ENCODE data around the gene SLC35G6.
"Not testable (repeated sequence)": the region's sequence is repeated elsewhere in the genome, so short reads cannot be mapped to it uniquely, and the experiment has no call there.

The SLC35G6 gene

DNA sequence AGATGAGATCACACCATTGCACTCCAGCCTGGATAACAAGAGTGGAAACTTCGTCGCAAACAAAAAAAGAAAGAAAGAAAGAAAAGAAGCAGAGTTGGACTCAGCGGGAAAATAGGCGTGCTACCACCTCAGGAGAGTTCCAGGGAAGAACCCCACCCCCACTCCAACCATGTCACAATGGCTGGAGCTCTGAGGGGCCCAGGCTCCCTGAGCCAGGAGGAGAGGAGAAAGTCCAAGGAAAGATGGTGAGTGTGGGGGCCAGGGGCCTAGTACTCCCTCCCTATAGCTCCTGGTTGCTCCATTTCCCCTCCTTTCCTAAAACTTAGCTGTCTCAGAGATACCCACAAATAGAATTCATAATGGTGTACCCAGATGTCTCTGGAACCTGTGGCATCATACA is at the start of gene SLC35G6:
Gene SLC35G6 (plus strand): TSS at position 172 of the 400 bp plus-strand sequence. CDS start 71 bp downstream, at position 243.
- DNase-seq (ENCODE audit: insufficient read length, low spot score); FAIRE-seq: not testable (repeated sequence)

DNA sequence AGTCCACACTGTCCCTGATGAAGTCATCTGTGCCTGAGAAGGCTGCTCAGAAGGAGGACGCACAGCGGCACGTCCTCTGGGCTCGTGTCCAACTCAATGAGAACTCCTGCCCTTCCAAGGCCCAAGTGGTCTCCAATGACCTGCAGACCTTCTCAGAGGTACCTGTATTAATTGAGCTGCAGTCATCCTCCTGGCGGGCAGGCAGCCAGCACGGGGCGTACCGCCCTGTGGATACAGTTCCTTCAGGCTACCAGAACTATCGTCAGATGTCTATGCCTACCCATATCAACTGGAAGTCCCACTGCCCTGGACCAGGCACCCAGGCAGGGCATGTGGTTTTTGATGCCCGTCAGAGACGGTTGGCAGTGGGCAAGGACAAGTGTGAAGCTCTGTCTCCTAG is 49.0 kb upstream of the SLC35G6 start:
- FAIRE-seq (no peak), DNase-seq (ENCODE audit: insufficient read length, low spot score) (no peak)

DNA sequence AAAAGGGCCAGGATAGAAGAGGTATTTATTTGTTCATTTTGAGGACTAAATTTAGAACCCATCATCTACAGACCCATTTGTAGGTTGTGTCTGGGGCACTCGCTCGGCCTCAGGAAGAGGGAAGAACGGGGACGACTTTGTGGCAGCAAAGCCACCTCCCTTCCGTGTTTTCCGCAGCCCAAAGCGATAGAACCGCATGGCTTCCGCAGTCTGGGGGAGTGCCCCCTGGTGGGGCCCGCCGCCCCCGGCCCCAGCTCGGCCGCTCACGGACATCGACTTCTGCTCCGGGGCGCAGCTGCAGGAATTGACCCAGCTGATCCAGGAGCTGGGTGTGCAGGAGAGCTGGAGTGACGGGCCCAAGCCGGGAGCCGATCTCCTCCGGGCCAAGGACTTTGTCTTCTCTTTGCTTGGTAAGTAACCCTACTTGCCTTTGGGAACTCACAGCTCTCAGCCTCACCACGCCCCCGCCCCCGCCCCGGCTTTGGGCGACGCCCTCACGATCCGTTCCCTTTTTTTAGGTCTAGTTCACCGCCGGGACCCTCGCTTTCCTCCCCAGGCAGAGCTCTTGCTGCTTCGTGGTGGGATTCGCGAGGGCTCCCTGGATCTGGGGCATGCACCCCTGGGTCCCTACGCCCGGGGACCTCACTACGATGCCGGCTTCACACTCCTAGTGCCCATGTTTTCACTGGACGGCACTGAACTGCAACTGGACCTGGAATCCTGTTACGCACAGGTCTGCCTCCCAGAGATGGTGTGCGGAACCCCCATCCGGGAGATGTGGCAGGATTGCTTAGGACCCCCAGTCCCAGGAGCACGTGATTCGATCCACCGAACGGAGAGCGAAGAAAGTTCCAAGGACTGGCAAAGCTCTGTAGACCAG is 45.3 kb upstream of the SLC35G6 start:
- FAIRE-seq (no peak), DNase-seq (ENCODE audit: insufficient read length, low spot score) (no peak)

DNA sequence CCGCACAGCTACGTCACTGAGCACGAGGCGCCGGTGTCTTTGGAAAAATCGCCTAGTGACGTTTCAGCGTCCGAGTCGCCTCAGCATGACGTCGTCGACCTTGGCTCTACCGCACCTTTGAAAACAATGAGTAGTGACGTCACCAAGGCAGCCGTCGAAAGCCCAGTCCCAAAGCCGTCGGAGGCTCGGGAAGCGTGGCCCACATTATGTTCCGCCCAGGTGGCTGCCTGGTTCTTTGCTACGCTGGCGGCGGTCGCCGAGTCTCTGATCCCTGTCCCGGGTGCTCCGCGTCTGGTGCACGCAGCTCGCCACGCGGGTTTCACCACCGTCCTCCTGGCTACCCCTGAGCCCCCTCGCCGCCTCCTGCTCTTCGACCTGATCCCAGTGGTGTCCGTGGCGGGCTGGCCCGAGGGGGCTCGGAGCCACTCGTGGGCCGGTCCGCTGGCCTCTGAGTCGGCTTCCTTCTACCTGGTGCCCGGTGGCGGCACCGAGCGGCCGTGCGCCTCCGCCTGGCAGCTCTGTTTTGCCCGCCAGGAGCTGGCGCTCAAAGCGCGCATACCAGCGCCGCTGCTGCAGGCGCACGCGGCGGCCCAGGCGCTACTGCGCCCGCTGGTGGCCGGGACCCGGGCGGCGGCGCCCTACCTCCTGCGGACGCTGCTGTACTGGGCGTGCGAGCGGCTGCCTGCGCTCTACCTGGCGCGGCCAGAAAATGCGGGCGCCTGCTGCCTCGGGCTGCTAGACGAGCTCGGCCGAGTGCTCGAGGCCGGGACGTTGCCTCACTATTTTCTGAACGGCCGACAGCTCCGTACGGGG is 44.5 kb upstream of the SLC35G6 start:
- no peak for DNase-seq (ENCODE audit: insufficient read length, low spot score)
- no peak for FAIRE-seq

DNA sequence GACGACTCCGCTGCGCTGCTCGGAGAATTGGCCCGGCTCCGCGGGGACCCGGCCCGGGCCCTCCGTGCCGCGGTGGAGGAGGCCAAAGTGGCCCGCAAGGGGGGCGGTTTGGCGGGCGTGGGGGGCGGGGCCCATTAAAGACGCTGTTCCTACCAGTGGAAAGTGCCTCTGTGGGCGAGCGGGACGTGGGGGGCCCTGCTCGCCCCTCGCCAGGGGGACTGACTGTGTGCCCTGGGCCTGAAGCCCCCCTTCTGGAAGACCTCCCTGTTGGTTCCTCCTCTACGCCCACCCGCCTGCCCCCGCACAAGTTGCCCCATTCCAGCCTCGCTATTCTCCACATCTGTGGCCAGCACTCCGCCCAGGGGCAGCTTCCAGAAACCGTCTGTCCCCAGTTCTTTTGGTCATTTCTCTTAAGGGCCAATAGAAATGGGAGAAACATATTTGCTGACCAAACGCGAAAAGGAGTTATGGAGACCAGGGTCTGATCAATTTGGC is 43.8 kb upstream of the SLC35G6 start:
- no peak for FAIRE-seq
- no peak for DNase-seq (ENCODE audit: insufficient read length, low spot score)

DNA sequence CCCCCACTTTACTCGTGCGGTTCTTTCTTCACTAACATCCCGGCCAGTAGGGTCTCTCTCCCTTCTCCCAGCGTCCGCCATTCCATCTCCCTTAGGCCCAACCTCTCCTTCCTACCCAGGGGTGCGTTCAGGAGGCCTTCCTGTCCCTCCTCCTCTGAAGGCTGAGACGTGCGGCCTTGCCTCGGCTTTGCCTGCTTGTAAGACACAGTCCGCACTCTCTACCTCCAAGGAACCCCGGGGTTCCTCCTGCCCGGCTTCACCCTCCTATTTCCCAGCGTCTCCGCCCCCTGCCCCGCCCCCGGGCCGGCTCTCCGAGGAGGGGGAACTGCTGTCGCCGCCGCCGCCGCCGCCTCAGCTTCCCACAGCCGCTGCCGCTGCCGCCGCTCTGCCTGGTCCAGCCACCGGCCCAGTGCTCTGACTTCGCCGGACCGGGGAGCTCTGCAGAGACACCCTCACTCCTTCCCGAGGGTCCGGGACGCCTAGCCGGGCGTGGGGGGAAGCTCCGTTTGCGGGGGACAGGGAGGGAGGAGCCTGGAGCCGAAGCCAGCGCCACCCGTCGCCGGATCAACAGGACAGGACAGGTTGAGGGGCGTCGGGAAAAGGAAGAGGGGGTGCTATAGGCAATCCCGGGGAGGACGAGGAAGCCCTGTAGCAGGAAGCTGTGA is 43.2 kb upstream of the SLC35G6 start:
- DNase-seq (ENCODE audit: insufficient read length, low spot score) (no peak), FAIRE-seq (no peak)

DNA sequence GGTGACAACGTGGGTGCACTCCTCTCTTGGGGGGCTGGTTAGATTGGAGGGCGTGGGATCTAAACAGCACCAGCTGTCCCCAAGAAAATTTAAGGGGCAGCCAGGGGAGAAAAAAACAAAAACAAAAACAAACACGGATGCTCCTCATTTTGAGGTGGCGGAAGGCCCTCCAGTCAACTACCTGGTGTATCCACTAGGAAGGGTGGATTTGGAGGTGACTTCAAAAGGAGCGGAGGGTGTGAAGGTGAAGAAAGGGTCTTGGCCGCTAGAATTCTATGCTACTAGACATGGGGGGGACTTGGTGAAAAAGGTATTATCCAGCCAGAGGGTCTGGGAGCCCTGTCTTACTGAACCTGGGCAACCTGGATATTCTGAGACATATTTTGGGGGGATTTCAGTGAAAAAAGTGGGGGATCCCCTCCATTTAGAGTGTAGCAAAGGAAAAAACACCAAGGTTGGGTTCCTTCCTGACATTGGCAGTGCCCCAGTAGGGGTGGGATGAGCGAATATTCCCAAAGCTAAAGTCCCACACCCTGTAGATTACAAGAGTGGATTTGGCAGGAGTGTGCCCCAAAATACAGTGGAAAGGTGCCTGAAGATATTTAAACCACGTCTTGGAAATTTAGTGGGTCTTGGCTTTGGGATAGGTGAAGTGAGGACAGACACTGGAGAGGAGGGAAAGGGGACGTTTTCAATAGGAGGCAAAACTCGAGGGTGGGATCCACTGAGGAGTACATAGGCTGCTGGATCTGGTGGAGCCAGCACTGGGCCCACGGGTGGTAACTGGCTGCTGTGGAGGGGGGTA is 42.4 kb upstream of the SLC35G6 start:
- FAIRE-seq: no peak
- no peak for DNase-seq (ENCODE audit: insufficient read length, low spot score)

DNA sequence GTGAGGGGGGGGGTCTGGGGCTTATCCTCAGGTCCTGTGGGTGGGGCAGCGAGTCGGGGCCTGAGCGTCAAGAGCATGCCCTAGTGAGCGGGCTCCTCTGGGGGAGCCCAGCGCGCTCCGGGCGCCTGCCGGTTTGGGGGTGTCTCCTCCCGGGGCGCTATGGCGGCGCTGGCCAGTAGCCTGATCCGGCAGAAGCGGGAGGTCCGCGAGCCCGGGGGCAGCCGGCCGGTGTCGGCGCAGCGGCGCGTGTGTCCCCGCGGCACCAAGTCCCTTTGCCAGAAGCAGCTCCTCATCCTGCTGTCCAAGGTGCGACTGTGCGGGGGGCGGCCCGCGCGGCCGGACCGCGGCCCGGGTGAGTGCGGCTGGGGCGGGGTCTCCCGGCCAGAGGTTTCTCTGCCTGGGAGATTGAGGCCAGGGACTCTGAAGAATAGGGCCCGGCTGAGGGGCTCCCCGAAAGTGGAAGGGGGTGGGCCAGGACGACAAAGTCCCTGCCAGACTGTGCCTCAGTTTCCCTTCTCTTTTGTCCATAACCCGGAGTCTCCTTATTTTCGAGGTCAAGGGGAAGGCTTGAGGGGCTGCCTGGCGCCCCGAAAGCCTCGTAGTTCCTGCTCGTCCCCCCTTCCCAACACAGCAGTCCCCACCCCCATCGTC is 41.7 kb upstream of the SLC35G6 start, which contains the start of gene FGF11:
Gene FGF11 (plus strand): TSS at position 51 of the 651 bp plus-strand sequence. CDS start 109 bp downstream, at position 160.
- no peak for DNase-seq (ENCODE audit: insufficient read length, low spot score)
- no peak for FAIRE-seq

DNA sequence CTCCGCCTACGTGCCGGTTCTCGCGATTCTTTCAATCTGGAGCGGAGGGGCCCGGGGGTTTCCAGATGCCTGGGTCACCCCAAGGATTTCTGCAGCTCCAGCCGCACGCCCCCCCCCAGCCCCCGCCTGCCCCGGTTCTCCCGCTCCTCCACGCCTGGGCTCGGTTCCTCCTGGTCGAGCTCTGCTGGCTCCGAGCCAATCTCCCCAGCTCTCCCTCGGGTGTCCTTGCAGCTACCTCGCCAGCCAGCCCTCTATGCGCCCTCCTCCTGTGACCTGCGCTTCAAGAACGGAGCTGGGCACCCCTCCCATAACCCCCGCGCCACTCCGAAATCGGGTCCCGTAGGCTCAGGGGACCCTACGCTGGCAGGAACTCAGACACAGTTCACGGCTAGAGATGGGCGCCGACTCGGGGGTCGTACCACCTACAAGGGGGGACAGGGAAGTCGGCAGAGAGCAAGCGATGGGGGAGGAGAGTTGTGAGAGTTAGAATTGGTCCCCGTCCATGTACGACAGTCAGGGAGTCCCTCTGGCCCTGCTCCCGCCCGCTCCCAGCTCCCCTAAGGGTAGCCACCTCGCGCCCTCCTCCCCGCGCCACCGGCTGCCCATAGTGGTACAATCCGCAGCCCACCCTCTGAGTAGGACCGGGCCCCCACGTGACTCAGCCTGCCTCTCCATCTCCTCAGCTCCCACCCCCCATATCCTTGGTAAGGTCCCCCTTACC is 41.0 kb upstream of the SLC35G6 start:
- FAIRE-seq (peak; percentile 87), DNase-seq (ENCODE audit: insufficient read length, low spot score) (no peak)

DNA sequence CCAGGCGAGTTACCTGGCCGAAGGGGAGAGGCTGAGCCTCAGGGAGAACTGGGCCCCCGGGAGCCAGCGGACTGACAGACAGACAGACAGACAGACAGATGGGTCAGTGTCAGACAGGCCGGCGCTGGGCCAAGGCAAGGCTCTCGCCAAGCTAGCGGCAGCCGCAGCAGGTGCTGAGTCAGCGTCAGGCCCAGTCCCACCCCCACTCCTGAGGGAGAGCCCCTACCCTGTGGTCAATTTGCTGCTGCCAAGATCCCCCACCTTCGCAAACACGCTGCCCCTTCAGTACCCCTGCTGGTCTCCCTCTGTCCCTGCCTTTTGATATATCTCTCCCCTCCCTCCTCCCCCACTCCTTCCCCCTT is 40.4 kb upstream of the SLC35G6 start:
- DNase-seq (ENCODE audit: insufficient read length, low spot score) (no peak), FAIRE-seq (no peak)

DNA sequence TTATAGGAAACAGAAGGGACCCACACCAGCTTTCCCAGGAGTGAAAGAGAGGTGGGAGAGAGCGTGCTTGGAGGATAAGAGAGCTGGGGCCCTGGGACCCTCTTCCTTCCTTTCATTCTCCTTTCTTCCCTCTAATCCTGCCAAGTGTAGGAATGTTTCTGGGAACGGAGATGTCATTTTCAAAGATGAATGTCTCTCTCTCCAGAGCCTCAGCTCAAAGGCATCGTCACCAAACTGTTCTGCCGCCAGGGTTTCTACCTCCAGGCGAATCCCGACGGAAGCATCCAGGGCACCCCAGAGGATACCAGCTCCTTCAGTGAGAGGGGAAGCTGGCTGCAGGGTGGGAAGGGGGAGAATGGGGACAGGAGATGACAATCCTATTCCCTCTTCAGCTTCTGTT is 40.0 kb upstream of the SLC35G6 start:
- DNase-seq (ENCODE audit: insufficient read length, low spot score): no peak
- FAIRE-seq: no peak

DNA sequence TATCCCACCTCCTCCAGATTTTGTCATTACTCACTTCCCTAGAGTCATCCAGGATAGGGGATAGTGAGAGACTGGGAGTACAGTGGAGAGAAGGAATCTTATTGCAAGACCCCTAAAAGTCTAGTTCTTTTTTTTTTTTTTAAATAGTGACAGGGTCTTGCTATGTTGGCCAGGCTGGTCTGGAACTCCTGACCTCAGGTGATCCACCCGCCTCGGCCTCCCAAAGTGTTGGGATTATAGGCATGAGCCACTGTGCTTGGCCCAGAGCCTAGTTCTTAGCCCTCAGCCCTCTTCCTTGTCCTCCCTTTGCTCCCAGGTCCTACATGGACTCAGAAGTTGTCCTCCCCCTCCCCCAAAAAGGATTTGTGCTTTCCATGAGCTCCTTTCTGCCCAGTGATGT is 39.1 kb upstream of the SLC35G6 start:
- no peak for DNase-seq (ENCODE audit: insufficient read length, low spot score)

DNA sequence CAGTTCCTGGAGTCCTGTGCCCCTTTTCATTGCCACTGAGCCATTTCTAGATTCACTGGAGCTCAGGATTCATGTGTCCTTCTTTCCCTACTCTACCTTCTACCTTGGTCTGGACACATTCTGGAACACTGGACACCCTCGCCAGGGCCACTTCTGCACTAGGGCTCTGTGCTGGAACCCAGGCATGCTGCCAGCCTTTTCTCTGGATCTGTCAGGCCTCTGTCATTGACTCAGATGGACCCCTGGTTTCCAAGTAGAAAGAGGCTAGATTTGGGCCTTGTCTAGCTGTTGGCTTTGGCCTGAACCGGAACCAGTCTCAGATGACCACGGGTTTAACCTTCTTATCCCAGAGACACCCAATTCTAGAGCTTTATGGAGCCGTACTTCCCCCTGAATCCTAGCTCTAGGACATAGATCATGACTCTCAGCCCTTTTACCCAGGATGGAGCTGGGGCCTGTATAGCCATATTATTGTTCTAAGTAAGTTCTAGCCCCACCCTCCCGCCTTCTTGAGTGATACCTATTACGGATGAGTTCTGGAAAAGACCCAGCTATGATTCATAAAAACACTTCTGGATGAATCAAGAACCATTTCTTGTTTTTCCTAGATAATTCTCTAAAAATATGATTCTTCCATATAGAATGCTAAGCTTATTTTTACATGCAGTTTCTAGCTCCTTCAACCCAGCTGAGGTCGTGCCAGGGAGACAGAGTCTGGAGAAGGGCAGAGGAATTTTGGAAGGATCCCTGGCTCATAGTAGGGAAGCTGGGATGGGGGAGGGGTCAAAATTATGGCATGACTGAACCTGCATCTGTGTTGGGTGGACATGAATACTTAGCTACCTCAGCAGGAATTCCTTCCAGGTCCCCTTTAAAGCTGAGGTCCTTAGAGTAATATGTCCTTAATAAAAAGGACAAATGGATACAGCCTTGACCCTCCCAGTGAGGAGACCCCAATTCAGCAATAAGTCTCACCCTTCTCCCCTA is 37.5 kb upstream of the SLC35G6 start:
- DNase-seq (ENCODE audit: insufficient read length, low spot score) (no peak), FAIRE-seq (no peak)

More for the DNA sequence above, 39.1 kb upstream of the SLC35G6 start:
- no peak for FAIRE-seq

DNA sequence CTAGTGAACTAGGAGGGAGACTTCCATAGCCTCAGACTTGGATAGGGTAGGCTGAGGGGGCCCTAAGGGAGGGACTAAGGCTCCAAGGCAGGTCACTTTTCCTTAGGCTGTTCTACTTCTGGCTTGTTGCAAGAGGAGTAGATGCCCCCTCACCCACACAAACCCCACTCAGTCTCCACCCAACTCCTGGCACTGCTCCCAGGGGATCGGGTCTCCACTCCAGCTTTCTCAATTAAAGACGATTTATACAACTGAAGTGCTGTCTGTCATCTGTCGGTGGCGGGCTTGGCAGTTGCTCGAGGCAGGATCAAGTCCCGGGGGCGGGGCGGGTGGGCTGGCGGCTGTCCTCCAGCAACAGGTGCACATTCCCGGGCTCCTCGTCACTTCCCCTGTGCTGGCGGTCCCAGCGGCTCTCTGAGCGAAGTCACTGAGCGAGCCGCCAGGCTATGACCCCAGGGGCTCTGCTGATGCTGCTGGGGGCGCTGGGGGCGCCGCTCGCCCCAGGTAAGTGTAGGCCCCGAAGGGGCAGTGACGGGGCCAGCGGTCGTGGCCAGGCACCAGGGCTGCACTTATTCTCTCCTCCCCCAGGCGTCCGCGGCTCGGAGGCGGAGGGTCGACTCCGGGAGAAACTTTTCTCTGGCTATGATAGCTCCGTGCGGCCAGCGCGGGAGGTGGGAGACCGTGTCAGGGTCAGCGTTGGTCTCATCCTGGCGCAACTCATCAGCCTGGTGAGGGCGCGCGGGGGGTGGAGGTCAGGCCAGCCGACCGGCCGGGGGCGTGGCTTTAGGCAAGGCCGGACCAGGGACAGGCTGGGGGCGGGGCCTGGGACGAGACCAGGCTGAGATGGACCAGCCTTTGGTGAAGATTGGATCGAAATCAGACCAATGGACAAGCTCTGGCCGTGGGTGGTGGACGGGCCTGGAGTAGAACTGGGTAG is 36.3 kb upstream of the SLC35G6 start, which contains the start of gene CHRNB1:
Gene CHRNB1 (plus strand): TSS at position 380 of the 937 bp plus-strand sequence. CDS start 67 bp downstream, at position 447.
- peak; percentile 66 for DNase-seq (ENCODE audit: insufficient read length, low spot score)
- FAIRE-seq: peak; percentile 69

DNA sequence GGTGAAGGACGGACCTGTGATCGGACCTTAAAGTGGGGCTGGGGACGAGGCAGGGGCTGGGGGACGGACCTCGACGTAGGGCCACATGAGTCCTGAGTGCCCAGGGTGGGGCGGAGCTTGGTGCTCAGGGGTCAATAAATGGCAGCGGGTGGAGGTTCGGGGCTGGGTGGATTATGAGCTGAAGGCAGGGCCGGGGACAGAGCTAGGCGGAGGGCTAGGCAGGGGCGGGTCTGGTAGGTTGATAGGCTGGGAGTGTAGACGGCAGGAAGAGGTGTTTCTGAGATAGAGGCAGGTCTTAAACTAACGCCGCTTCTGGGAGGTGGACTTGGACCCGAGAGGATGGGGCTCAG is 35.7 kb upstream of the SLC35G6 start:
- FAIRE-seq (peak; percentile 40), DNase-seq (ENCODE audit: insufficient read length, low spot score) (no peak)

DNA sequence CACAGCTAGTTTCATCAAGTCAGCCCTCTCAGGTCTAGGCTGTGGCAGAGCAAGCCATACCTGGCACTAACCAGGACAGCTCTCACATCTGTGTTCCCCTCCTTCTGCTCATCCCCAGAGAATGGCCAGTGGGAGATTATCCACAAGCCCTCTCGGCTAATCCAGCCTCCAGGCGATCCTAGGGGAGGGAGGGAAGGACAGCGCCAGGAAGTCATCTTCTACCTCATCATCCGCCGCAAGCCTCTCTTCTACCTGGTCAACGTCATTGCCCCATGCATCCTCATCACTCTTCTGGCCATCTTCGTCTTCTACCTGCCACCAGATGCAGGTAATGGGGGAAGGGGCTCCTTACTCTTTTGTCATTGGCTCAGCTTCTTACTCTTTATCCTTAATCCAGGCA is 32.8 kb upstream of the SLC35G6 start:
- FAIRE-seq (no peak), DNase-seq (ENCODE audit: insufficient read length, low spot score) (no peak)

Measured in GM19239 (cell line).